HG02852 (cell line): Measurements from ENCODE around the gene UNK.
"Not testable (repeated sequence)": the region's sequence is repeated elsewhere in the genome, so short reads cannot be mapped to it uniquely, and the experiment has no call there.

Experiments
- ATAC-seq: cut with Tn5 transposase; IDR thresholded peaks from one replicate; pipeline ENCODE4 v1.9.1; 2021; ENCODE audit warnings: mild to moderate bottlenecking, moderate library complexity; ENCODE audit not compliant: unreplicated experiment

Gene UNK

DNA sequence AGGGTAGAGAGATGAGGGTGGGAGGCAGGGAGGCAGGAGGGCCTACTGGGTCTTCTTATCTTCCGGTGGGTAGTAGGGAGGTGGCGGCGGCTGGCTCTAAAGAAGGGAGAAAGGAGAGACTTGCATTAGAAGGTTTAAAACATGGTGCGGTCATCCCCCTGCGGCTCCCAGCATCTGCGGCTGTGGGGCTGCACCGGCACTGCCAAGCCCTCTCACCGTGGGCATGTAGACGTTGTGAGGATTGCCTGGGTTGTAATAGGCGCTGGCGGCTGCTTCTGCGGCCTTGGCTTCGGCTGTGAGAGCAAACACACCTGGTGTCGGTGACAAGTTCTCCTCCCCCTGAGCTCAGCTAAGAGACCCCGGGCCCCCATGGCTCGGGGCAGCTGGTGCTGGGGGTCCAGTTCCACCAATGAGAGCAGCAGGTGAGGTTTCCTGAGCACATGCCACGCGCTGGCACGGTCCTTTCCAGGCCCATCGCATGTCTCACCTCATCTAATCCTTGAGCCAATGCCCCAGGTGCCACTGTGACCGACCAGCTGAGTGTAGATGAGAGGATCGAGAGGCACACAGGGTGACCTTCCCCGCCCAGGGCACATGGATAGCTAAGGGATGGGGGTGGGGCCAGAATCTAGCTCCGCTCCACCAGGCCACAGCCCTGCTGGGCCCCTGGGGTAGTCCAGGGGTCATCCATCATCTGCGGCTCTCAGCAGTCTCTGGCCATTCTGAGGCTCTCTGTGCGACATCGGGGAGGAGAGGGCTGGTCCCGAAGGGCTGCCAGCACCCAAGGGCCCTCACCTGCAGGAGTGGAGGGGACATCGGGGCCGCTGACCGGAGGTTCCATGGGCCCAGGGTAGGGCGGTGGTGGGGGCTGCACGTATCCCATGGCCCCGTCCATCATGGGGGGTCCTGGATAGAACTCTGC is 62.3 kb downstream of the UNK start:
- ATAC-seq, result no peak

DNA sequence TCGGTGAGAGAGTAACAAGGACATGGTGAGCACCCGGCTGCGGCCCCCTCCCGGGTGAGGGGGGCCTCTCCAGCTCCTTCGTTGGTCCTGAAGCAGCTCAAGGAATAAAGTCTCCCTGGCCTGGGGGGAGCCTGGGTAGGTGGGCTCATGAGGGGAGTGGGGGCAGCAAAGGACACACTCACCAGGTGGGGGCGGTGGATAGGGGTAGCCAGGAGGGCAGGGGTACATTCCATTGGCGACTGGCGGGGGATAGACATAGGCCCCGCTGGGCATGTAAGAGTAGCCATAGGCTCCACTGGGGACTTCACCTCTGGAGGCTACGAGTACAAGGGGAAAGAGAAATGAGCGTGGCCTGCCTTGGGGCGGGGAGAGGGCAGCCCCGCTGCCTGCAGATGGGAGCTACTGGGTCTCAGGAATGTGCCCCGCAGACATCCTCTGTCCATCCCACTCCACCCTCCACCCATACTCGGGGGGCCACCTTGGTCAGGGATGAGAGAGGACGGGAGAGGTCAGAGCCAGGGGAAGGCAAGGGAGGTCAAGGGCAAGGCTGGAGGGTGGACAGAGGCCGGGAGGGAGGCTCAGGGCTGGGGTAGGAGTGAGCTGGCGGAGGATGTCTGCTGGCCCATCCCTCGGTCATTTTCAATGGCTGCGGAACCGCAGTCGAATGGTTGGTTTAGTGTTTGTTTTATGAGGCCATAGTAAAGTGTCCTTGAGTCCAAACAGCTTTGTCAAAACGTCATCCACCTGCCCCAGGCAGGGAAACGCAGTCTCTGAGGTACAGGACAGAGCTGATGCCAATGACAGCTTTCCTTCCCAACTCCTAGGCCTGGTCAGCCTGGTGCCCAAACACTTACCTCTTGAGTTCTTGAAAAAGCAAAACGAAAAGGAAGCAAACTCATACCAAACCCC is 63.3 kb downstream of the UNK start:
- ATAC-seq, result no peak

DNA sequence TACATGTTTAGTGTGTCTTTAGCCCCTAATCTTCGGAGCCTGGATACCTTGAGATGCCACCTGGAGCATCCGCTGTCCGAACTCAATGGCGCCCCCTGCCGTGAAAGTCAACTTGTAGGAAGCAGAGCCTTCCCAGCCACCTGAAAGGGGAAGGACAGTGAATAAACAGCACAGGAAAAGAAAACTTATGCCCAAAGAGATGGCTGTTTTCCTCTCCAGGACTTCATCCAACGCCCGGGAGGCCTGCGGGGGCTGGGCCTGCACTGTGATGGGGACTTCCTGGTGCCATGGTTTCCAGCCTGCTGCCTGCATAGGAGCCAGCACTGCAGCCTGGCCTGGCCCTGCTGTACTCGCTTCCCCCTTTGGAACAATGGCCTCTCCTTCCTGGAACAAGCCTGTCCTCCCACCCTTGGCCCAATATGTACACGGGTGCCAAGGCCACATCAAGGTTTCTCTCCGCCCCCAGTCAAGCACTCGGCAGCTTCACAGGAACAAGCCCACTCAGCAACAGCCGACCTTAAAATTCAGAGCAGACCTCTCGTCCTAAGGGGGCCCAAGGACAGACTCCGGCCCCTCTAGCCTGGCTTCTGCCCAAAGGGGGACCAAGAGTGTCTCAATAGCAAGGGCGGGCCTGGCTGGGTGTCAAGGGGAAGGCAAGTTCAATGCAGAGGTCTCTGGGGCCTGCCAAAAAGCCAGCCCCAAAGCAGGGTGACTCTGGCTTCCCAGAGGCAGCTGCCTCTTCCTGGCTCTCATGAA is 64.1 kb downstream of the UNK start:
- no peak for ATAC-seq

DNA sequence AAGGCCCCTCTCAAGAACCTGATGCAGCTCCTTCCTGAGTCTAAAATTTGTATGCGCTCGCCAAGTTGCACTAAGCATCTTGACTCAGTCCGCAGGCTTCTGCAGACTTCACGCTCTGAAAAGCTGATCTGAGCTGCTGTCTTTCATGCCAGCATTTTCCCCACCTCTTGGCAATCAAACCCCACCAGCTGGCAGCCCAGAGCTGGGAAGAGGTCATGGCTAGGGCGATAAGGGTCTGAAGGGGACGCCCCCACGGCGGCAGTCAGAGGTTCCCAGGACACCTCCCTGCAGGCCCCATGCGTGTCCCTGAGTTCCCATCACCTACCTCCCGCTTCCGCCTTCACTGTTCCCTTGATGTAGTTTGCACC is 64.7 kb downstream of the UNK start:
- ATAC-seq, result no peak

DNA sequence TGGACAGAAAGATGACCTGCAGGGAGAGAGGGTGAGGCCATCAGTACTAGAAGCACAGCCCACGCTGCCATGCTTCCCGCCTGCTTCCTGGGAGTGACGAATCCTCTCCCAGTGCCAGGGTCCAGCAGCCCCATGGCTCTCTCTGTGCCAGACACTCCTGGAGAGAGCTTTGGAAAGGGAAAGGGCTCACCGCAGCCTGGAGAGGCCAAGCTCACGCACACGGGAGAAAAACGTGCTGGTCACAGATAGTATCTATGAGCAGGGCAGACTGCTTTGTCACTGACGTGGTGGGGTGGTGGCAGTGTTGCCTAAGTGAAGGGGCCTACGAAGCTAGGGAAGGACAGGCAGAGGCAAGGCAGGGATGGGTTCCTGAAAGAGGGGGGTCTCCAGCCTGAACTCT is 65.1 kb downstream of the UNK start:
- no peak for ATAC-seq

DNA sequence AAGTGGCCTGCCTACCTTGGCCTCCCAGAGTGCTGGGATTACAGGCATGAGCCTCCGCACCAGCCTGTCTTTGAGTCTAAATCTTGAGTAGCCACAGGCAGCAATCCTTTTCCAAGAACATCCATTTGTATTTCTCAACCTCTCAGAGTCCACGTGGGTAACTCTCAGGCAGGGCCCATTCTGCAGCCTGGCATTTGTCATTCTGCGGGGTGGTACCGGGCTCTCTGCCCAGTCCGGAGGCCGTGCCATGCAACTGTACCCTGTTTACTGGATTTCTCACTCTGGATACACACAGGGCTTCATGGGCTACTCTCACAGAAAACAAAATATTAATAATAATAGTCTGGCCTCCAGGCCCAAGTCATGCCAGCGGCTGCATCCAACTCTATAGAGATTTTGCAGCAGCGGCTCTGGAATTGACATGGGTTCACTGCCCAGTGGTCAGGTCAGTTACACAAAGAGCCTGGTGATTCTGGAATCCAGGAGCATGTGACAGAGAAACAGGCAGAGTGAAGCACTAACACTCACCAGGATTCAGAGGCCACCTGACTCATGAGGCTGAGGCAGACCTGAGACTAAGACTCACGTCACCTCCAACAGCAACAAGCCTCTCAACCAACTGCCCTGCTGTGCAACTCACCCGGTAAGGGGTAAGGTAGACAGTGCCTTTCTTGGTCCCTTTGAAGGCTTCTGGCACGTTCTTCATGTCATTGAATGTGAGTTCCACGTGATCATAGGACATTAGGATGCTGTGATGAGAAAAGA is 66.5 kb downstream of the UNK start:
- no peak for ATAC-seq

DNA sequence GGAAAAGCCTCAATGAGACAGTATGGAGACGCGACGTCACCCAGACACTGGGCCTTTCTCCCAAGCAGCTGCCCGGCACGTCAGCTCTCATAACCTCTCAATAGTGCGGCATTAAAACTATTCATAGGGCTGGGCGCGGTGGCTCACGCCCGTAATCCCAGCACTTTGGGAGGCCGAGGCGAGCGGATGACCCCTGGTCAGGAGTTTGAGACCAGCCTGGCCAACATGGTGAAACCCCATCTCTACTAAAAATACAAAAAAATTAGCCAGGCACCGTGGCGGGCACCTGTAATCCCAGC is 67.0 kb downstream of the UNK start:
- ATAC-seq, result not testable (repeated sequence)

DNA sequence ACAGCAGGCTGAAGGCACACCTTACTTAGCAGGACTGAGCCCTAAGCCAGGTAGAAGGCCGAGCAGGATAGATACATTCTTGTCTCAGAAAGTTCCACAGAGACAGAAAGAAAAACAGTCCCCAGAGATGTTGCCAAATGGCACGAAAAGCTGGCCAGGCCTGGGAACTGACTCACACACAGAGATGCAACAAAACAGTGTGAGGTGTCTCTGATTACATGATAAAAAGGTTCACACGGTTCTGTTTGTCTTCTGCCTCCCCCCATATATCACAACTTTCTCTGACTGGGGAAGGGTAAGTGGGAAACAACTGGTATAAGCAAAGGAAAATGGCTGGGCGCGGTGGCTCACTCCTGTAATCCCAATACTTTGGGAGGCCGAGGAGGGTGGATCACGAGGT is 68.8 kb downstream of the UNK start:
- no peak for ATAC-seq

DNA sequence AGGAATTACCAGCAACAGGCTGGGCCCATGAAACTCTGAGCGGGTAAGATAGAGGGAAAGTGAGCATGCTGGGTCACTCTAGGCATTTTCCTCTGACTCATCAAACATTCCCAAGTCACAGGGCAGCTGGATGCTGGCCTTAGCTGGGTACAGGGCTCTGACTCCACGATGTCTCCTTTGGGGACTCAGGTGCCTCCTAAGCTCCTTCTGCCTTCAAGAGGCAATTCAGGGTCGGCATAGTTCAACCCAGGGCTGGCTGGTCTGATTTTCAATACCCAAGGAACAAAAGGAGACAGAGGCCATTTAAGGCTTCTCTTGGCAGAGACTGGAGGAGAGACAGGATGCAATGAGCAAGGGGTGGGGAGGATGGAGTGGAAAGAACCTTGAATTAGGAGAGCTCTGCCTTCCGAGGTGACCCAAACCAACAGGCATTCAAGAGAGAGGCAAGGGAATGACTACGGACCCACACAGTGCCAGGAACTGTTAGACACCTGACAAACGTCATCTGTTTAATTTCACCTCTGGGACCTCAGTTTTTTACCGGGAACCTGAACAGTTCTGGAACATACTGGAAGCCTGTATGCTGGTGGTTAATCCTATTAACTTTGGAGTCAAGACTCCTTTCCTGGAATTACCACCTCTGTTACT is 69.6 kb downstream of the UNK start:
- no peak for ATAC-seq

DNA sequence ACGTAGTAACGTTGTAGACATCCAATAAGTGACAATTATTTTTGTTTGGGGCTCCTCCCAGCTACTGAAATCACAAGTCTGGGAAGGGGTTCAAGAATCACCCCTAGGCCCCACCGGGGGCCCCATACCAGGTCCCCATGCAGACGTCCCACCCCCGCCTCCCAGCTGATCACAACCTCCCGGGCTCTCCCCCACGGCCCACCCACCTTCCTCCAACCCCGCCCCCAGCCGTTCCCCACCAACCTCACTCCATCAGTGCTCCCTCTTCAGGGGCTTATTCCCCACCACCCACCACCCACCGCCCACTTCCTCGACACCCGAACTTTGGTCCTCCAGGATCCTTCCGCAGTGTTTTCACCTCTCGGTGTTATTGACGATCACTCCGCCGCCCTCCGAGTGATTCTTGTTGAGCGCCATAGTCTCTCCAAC is 70.3 kb downstream of the UNK start:
- ATAC-seq, result no peak

DNA sequence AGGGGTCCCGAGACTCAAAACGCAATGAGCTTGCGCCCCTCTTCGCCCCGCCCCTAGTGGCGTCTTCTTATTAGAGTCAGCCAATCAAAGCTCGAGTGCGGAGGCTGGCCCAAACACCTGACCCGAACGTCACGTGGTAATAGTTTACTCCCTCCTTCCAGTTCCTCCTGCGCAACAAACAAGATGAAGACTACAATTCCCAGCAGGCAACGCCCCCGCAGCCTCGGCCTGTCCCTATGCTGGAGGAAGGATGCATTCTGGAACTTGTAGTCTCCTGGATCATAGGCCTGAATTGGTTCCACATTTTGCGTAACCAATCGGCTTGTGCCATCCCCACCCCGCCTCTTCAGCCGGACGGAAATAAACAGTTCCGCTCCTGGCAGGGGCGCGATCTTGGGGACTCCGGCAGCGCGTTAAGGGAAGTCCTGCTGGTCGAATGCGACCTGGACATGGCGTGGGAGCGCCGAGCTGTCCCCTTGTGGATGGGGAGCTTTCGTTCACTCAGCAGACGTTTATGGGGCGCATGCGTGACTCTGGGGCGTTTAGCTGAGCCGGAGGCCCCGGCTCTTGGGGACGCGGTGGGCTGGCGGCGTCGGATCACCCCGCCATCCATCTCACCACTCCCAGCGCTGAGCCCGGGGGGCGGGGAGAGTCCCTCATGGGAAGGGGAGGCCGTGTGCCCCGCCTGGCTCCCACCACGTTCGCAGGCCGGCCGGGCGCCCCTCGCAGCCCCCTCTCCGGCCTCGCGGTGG is 70.9 kb downstream of the UNK start, which contains the start of gene WBP2:
Gene WBP2, minus strand, starts transcription at position 26 of the 752 bp plus-strand sequence. CDS start 38 bp downstream, outside the sequence.
- peak; percentile 82 for ATAC-seq

DNA sequence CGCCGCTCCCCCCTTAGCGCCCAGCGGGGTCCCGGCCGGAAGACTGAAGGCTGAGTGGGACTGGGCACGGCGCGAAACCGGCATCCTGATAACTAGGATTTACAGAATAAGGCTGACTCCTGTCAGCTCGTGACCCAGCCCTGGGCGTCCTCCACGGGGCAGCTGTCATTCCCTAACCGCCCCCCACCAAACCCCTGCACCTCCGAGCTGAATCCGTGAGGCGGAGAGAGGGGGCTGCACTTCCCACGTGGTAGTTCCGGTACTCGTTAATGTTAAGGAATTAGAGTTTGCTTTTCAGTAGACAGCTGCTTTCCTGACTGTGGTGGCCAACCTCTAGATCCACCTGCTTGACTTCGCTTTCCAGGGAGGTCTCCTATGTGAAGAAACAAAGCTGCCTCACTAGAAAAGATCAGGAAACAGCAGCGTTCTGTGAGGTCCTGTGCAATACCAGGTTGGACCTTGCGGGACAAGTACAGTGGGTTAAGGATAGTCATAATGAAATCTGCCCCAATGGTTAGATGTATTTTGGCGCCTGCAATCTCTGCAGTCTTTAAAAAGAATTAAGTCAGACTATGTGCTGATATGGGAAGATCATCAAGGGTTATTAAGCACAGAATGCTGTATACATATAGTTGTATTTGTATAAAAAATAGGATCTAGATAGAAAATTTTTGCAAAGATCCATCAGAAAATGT is 71.6 kb downstream of the UNK start:
- ATAC-seq, result no peak

DNA sequence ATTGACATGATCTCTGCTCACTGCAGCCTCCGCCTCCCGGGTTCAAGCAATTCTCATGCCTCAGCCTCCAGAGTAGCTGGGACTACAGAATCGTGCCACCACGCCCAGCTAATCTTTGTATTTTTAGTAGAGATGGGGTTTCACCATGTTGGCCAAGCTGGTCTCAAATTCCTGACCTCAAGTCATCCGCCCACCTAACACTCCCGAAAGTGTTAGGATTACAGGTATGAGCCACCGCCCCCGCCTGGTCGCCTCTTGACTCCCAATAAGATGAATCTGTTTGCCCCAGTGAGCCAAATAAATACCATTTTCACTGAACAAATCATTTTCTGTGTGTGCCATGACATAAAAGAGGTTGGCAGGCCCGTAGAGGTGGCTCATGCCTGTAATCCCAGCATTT is 74.8 kb downstream of the UNK start:
- not testable (repeated sequence) for ATAC-seq

DNA sequence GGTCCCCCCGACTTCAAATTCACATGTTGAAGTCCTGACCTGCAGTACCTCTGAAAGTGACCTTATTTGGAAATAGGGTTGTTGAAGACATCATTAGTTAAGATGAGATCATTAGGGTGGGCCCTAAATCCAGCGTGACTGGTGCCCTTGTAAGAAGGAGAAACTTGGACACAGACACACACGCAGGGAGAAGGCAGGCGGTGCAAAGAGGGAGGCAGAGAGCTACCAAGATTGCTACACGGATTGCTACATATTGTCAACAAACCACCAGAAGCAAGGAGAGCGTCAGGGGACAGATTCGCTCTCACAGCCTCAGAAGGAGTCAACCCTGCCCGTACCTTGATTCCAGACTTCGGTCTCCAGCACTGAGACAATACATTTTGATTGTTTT is 77.3 kb downstream of the UNK start:
- no peak for ATAC-seq

DNA sequence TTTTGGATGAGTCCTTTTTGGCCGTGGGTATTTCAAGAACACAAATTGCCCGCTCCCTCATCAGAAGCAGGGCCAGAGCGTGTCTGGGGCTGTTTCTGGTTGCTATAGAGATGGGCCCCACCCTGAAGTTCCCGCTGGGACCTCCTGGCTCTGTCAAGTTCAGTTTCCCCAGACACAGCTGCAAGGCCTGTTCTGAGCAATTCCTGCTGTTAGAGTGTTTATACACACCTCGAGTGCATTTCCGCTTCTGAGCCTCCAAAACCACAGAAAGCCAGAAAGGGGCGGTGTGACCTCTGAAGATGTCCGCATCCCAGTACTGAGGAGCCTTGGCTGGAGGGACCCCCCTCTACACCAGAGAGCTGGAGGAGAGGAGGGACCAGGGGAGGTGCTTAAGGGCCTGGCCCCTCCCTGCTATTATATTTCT is 79.9 kb downstream of the UNK start:
- peak; percentile 87 for ATAC-seq

DNA sequence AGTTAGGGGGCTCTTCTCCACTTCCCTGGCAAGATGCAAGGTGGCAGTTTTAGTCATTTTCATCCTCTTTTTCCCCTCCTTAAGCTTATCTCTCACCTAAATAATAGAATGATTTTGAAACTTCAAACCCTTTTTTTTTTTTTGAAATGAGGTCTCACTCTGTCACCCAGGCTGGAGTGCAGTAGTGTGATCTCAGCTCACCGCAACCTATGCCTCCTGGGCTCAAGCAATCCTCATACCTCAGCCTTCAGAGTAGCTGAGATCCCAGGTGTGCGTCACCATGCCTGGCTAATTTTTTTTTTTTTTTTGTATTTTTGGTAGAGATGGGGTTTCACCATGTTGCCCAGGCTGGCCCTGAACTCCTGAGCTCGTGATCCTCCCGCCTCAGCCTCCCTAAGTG is 80.3 kb downstream of the UNK start:
- peak; percentile 6 for ATAC-seq

DNA sequence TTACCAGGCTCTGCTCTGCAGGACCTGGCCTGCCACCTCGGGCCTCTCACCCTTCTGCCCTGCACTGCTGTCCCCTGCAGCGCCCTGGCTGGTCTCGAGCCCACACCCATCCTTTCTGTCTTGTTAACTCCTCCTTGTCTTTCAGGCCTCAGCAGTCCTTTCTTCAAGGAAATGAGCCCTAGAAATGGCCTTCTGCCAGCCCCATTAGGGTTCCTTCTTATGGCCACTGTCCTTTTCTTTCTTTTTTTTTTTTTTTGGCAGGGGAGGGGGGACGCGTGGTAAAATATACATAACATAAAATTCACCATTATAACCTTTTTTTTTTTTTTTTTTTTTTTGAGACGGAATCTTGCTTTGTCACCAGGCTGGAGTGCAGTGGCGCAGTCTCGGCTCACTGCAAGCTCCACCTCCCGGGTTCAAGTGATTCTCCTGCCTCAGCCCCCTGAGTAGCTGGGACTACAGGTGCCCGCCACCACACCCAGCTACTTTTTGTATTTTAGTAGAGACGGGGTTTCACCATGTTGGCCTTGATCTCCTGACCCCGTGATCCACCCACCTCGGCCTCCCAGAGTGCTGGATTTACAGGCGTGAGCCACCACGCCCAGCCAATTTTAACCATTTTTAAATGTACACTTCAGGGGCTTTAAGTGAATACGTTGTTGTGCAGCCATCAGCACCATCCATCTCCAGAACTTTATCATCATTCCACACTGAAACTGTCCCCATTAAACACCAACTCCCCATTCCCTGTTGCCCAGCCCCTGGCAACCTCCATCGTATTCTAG is 81.0 kb downstream of the UNK start:
- ATAC-seq, result not testable (repeated sequence)
